ENCODE results near the gene GPX5.

Gene GPX5

DNA sequence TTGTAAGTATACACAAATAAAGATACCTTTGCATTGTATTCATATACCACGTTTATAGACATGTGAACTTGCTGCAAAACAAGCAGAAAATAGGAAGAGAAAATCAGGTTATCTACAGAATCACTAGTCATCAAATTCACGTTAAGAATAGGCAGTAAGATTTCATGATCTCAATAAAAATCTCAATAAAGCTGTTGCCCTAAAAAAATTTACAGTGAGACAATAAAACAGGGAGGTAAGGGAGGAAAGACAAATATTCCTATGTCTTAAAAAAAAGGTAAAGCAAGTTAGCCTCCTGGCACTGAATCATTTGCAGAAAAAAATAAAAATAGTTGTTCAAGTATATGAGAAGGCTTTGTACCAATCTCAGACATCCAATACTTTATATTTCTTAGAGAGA lies 44.1 kb downstream of the GPX5 start:
- peaks cover 10% of the 10 kb centered on the region for H3K9me3 Mint-ChIP-seq
- DNase-seq = no peak
- H3K4me3 Mint-ChIP-seq = no peak overlapping the region
- H3K4me1 Mint-ChIP-seq = peaks cover 26% of the 10 kb centered on the region
- H3K36me3 Mint-ChIP-seq (ENCODE audit: low read depth) = peaks cover 26% of the 10 kb centered on the region
- peaks cover 8% of the 10 kb centered on the region for H3K27me3 Mint-ChIP-seq (ENCODE audit: low read depth, poor library complexity)
- no peak overlapping the region for H3K27ac Mint-ChIP-seq
- TF ChIP-seq, protein P1, sequence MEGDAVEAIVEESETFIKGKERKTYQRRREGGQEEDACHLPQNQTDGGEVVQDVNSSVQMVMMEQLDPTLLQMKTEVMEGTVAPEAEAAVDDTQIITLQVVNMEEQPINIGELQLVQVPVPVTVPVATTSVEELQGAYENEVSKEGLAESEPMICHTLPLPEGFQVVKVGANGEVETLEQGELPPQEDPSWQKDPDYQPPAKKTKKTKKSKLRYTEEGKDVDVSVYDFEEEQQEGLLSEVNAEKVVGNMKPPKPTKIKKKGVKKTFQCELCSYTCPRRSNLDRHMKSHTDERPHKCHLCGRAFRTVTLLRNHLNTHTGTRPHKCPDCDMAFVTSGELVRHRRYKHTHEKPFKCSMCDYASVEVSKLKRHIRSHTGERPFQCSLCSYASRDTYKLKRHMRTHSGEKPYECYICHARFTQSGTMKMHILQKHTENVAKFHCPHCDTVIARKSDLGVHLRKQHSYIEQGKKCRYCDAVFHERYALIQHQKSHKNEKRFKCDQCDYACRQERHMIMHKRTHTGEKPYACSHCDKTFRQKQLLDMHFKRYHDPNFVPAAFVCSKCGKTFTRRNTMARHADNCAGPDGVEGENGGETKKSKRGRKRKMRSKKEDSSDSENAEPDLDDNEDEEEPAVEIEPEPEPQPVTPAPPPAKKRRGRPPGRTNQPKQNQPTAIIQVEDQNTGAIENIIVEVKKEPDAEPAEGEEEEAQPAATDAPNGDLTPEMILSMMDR (IDR thresholded peaks at IDR 0.05) = no peak

DNA sequence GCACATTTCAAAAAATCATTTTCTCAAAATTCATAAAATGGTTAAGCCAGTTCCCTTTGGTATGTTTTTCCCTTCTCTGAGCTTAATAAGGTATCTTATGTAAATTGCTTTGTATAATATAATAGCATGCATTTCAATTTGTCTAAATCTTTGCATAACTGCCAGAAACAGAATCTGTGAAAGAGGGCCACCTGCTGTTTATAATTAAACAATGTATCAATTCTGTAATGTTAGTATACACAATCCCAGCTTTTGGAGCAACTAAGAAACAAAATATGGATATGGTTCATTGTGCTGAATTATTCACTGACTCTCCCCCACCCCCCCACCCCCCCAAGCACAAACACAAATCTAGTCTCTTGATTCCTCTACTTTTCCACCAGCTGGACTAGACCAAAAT lies 54.8 kb downstream of the GPX5 start:
- DNase-seq = no peak
- H3K4me3 Mint-ChIP-seq = no peak overlapping the region
- peaks cover 44% of the 10 kb centered on the region for H3K36me3 Mint-ChIP-seq (ENCODE audit: low read depth)
- TF ChIP-seq, protein P1 (IDR thresholded peaks at IDR 0.05) = no peak
- no peaks in the 10 kb centered on the region for H3K27me3 Mint-ChIP-seq (ENCODE audit: low read depth, poor library complexity)
- no peaks in the 10 kb centered on the region for H3K9me3 Mint-ChIP-seq
- no peak overlapping the region for H3K27ac Mint-ChIP-seq
- peaks cover 20% of the 10 kb centered on the region for H3K4me1 Mint-ChIP-seq

GRCh38 chr6:28583463-28583862 lies 57.8 kb downstream of the GPX5 start:
- Mint-ChIP-seq H3K36me3 (ENCODE audit: low read depth) (peaks cover 14% of the 10 kb centered on the region), H3K27me3 (ENCODE audit: low read depth, poor library complexity) (no peaks in the 10 kb centered on the region), H3K9me3 (no peaks in the 10 kb centered on the region), H3K4me3 (no peak overlapping the region), H3K4me1 (peaks cover 45% of the 10 kb centered on the region), H3K27ac (no peak overlapping the region)
- TF ChIP-seq, protein P1 (IDR thresholded peaks at IDR 0.05) = no peak
- no peak for DNase-seq
